Measurements from ENCODE around the gene FAM171A1. TPM values are rescaled to one million over a fixed set of nuclear protein-coding genes. Genes with fewer than 3 reads are reported as not detected.

The FAM171A1 gene
- total RNA-seq, 2 donors from 2014 or later = 22.1 to 29.1 TPM

GRCh38 chr10:15300145-15300544, 70.9 kb downstream of the FAM171A1 start:
- WGBS, 2 donors = 80 to 81% methylated on average over 2 of the region's 2 CpGs
- Histone ChIP-seq H3K4me1 (no peaks in the 10 kb centered on the region), H3K36me3 (replicated peaks in 1 of 2; ENCODE audit: insufficient read depth in 1 of 2, low read depth in 2 of 2) (no peaks in the 10 kb centered on the region), H3K4me3 (no peak overlapping the region), H3K9me3 (no peaks in the 10 kb centered on the region), H3K27ac (no peak overlapping the region), H3K27me3 (no peaks in the 10 kb centered on the region)
- no peak for ATAC-seq
- DNase-seq = no peak
- intact Hi-C loops (cut with DNase I) = no loop called here
- TF ChIP-seq CTCF (IDR thresholded peaks at IDR 0.05) (no peak), POLR2A (IDR thresholded peaks at IDR 0.05) (no peak)

GRCh38 chr10:15296701-15297100, 74.4 kb downstream of the FAM171A1 start:
- DNase-seq = no peak
- Histone ChIP-seq H3K27me3 (no peaks in the 10 kb centered on the region), H3K9me3 (no peaks in the 10 kb centered on the region), H3K36me3 (replicated peaks in 1 of 2; ENCODE audit: insufficient read depth in 1 of 2, low read depth in 2 of 2) (no peaks in the 10 kb centered on the region), H3K4me3 (no peak overlapping the region), H3K4me1 (peaks cover 7% of the 10 kb centered on the region), H3K27ac (no peak overlapping the region)
- 80 to 88% methylated on average over 6 of the region's 6 CpGs for WGBS, 2 donors
- intact Hi-C loops (cut with DNase I) = no loop called here
- TF ChIP-seq POLR2A (IDR thresholded peaks at IDR 0.05) = no peak
- TF ChIP-seq CTCF (IDR thresholded peaks at IDR 0.05) = no peak
- ATAC-seq = no peak

- ATAC-seq = no peak
- intact Hi-C loops (cut with DNase I) = no loop called here
Observed at GRCh38 chr10:15295537-15296325, 75.4 kb downstream of the FAM171A1 start.

GRCh38 chr10:15293862-15294842, 76.9 kb downstream of the FAM171A1 start:
- ATAC-seq (no peak), DNase-seq (no peak)
- Histone ChIP-seq H3K27me3 (no peaks in the 10 kb centered on the region), H3K4me3 (no peak overlapping the region), H3K27ac (peak overlapping the region in 1 of 4 donors; percentile 5), H3K9me3 (no peaks in the 10 kb centered on the region), H3K4me1 (peaks cover 7% of the 10 kb centered on the region), H3K36me3 (replicated peaks in 1 of 2; ENCODE audit: insufficient read depth in 1 of 2, low read depth in 2 of 2) (no peaks in the 10 kb centered on the region)
- WGBS, 2 donors = 71 to 72% methylated on average over 13 of the region's 13 CpGs
- TF ChIP-seq CTCF (IDR thresholded peaks at IDR 0.05) = no peak
- no peak for TF ChIP-seq POLR2A (IDR thresholded peaks at IDR 0.05)
- intact Hi-C loops (cut with DNase I) = no loop called here

More at GRCh38 chr10:15295537-15296325, 75.4 kb downstream of the FAM171A1 start:
- Histone ChIP-seq H3K27me3 (no peaks in the 10 kb centered on the region), H3K27ac (peak overlapping the region in 1 of 4 donors; percentile 18), H3K4me3 (no peak overlapping the region), H3K9me3 (no peaks in the 10 kb centered on the region), H3K36me3 (replicated peaks in 1 of 2; ENCODE audit: insufficient read depth in 1 of 2, low read depth in 2 of 2) (no peaks in the 10 kb centered on the region), H3K4me1 (peaks cover 7% of the 10 kb centered on the region)
- DNase-seq = no peak
- TF ChIP-seq CTCF (IDR thresholded peaks at IDR 0.05) = no peak
- no peak for TF ChIP-seq POLR2A (IDR thresholded peaks at IDR 0.05)
- WGBS, 2 donors = 91 to 94% methylated on average over 5 of the region's 5 CpGs

Data from body of pancreas (tissue), 4 donors.